Heart right ventricle (tissue), 16 donors: ENCODE data around the gene PLA2G4B. TPM values are rescaled to one million over a fixed set of nuclear protein-coding genes. Genes with fewer than 3 reads are reported as not detected.
A peak's percentile ranks its signal among the peaks of the same experiment; 100 is the strongest.

ENCODE experiments used
- ATAC-seq, 8 donors: fragments of 200-7000 bp; cut with Tn5 transposase; one replicate each; pipeline ENCODE4 v1.9.1; 2020; ENCODE audit warnings: mild to moderate bottlenecking in 8 of 8, moderate library complexity in 8 of 8, moderate number of reproducible peaks in 1 of 8
- DNase-seq, 2 donors: peaks; one replicate each; pipeline ENCODE4 v3.0.0-alpha.2; 2020
- H3K27ac ChIP-seq, 10 donors: fragments of 200-600 bp; sonication (generic) in 2 of 10; one replicate each; pipeline versions ENCODE4 v1.5.0 to v1.8.0; 2020 to 2022; ENCODE audit warnings: mild to moderate bottlenecking in 3 of 10
- H3K27me3 ChIP-seq, 7 donors: fragments of 200-600 bp; one replicate each; pipeline ENCODE4 v1.8.0; 2021 to 2022; ENCODE audit warnings: mild to moderate bottlenecking in 2 of 7
- H3K36me3 ChIP-seq, 9 donors: fragments of 200-600 bp; sonication (generic) in 1 of 9; one replicate each; pipeline versions ENCODE4 v1.5.0 to v1.8.0; 2020 to 2022; ENCODE audit warnings: mild to moderate bottlenecking in 2 of 9
- H3K4me1 ChIP-seq, 9 donors: fragments of 200-600 bp; sonication (generic) in 1 of 9; one replicate each; pipeline versions ENCODE4 v1.5.0 to v1.8.0; 2020 to 2022; ENCODE audit warnings: mild to moderate bottlenecking in 4 of 9
- H3K4me3 ChIP-seq, 10 donors: fragments of 200-600 bp; sonication (generic) in 2 of 10; one replicate each; pipeline versions ENCODE4 v1.5.0 to v1.8.0; 2020 to 2022; ENCODE audit warnings: mild to moderate bottlenecking in 7 of 10, moderate library complexity in 2 of 10
- H3K9me3 ChIP-seq, 11 donors: fragments of 200-600 bp in 10 of 11; sonication (generic) in 2 of 11; one replicate each; pipeline versions ENCODE4 v1.5.0 to v1.8.0; 2013 to 2022; ENCODE audit warnings: mild to moderate bottlenecking in 2 of 11, control low read depth in 1 of 11, moderate library complexity in 1 of 11
- CTCF ChIP-seq, 9 donors: fragments of 200-600 bp; sonication (generic) in 2 of 9; IDR thresholded peaks; one replicate each; pipeline versions ENCODE4 v1.5.0 to v1.8.0; 2021 to 2022; ENCODE audit warnings: antibody characterized with exemption in 9 of 9, mild to moderate bottlenecking in 5 of 9, moderate library complexity in 1 of 9
- WGBS, 2 donors: extraction: QIAGEN DNeasy Blood & Tissue Kit; methylation state at CpG; one replicate each; pipeline ENCODE4 v1.1.7; 2013; ENCODE audit warnings: inconsistent platforms in 1 of 2; 5-methylcytosine and 5-hydroxymethylcytosine counted together
- intact Hi-C, 10 donors: fragments of 100-400 bp; cut with DNase I; formaldehyde crosslinking; loops; one replicate each; pipeline versions ENCODE4 v1.11.1 to v1.14.2; 2022
- polyA plus RNA-seq, 2 donors: library from polyadenylated mRNA; stranded (reverse); fragments of 200-250 nt; gene quantifications; one replicate each; pipeline ENCODE4 v1.2.3, GENCODE V29; 2013
- total RNA-seq, 10 donors: library from RNA; stranded (reverse); fragmentation: NEBNext Ultra II Directional in 3 of 10; extraction: Animal tissue kit (Norgen Biotek cat#: 25700) in 3 of 10; gene quantifications; one replicate each; pipeline versions ENCODE4 v1.2.1 to v1.2.4, GENCODE V29; 2021 to 2023
- donor health status: Arrhythmogenic right ventricular cardiomyopathy.
- donor health status: ischemic (EF 13 %, LVEDD 7.1; RV severe dilation, severe dysfunction).
- donor health status: healthy with polysubstance abuse.
- donor health status: DM: no; HTN: yes; CAD: no.
- donor health status: DM: no; HTN: no; CAD: no.
- donor health status: ischemic (EF 25% LVEDD 6.9; RV normal size, moderate dysfunction).
- donor health status: ischemic (EF 25% LVEDD 5.7; RV mildly dilated, moderate dysfunction).
- donor health status: healthy.
- donor health status: DM: yes; HTN: yes; CAD: no.
- donor health status: Ischemic cardiomyopathy.
- donor health status: ischemic (EF 35%, LVEDD 5.7; RV mildly dilated, moderate dysfunction).
- donor health status: nonischemic (EF 11% LVEDD 7.7; RV severe dilation, severe dysfunction).
- donor health status: DM: yes; HTN: yes; CAD: no.
- donor health status: PGD.
- donor health status: ischemic (EF 29% LVEDD 5.4; RV normal size, mild dysfunction).
- donor health status: nonischemic (EF 23%, LVEDD 6.1; RV moderate dilation, normal function).

Gene PLA2G4B
- total and polyA plus RNA-seq, 12 donors = 1.6 to 16.0 (median 3.2) TPM

DNA sequence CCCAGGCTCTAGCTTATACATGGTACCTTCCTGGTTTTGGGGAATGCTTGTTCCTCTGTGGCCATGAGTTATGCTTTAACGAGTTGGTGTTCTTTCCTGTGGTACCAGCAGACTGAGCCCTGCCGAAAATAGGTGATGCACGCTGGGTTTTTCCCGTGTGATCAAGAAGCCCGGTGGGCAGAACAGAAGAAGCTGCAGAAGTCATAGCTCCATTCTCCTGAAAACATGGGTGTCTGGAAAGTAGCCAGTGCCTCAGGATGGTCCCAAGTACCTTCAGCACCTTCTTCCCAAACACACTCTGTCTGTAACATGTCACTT lies 39.2 kb upstream of the PLA2G4B start:
- 85 to 88% methylated on average over 5 of the region's 5 CpGs for WGBS, 2 donors
- Histone ChIP-seq H3K27ac (no peak overlapping the region), H3K9me3 (no peaks in the 10 kb centered on the region), H3K4me3 (no peak overlapping the region), H3K36me3 (peaks cover 0 to 31% (median 8%) of the 10 kb centered on the region in 9 donors), H3K27me3 (no peaks in the 10 kb centered on the region), H3K4me1 (peaks cover 2 to 35% (median 18%) of the 10 kb centered on the region in 9 donors)
- DNase-seq (no peak), ATAC-seq (no peak)
- intact Hi-C loops = loop anchor here in 1 of 10 donors (10.0 kb wide), 1 partner anchor 175 kb away; the partner anchor contains the start of gene EHD4
- no peak for TF ChIP-seq CTCF (IDR thresholded peaks at IDR 0.05)

GRCh38 chr15:41801185-41801584 lies 37.5 kb upstream of the PLA2G4B start:
- Histone ChIP-seq H3K4me1 (peaks cover 0 to 35% (median 14%) of the 10 kb centered on the region in 9 donors), H3K36me3 (peaks cover 0 to 31% (median 8%) of the 10 kb centered on the region in 9 donors), H3K27ac (no peak overlapping the region), H3K9me3 (no peaks in the 10 kb centered on the region), H3K27me3 (no peaks in the 10 kb centered on the region), H3K4me3 (no peak overlapping the region)
- TF ChIP-seq CTCF (IDR thresholded peaks at IDR 0.05) = no peak
- no peak for DNase-seq
- intact Hi-C loops = loop anchor here in 1 of 10 donors (10.0 kb wide), 1 partner anchor 196 kb away; no protein-coding TSS in a partner anchor
- no peak for ATAC-seq
- WGBS, 2 donors = 89 to 90% methylated on average over 3 of the region's 3 CpGs

DNA sequence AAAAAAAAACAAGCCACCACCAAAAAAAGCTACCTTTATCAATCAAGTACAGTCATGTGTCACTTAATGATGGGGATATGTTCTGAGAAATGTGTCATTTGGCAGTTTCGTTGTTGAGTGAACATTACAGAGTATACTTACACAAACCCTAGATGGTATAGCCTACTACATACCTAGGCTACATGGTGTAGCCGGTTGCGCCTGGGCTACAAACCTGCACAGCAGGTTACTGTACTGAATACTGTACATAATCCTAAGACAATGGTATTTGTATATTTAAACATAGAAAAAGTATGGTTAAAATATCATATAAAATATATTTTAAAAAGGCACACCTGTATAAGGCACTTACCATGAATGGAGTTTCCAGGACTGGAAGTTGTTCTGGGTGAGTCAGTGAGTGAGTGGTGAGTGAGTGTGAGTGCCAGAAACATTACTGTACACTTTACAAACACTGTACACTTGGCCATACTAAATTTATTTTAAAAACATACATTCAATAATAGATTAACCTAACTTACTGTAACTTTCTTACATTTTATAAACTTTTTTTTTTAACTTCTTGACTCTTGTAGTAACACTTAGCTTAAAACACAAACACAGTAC lies 36.7 kb upstream of the PLA2G4B start:
- intact Hi-C loops = loop anchor here in 1 of 10 donors (10.0 kb wide), 1 partner anchor 197 kb away; no protein-coding TSS in a partner anchor
- peaks cover 0 to 31% (median 8%) of the 10 kb centered on the region in 9 donors for H3K36me3 ChIP-seq
- 94 to 95% methylated on average over 3 of the region's 3 CpGs for WGBS, 2 donors
- no peaks in the 10 kb centered on the region for H3K27me3 ChIP-seq
- peaks cover 0 to 35% (median 8%) of the 10 kb centered on the region in 9 donors for H3K4me1 ChIP-seq
- no peaks in the 10 kb centered on the region for H3K9me3 ChIP-seq
- DNase-seq = no peak
- no peak for ATAC-seq
- TF ChIP-seq CTCF (IDR thresholded peaks at IDR 0.05) = no peak
- H3K27ac ChIP-seq = no peak overlapping the region
- no peak overlapping the region for H3K4me3 ChIP-seq

- peaks cover 0 to 27% (median 3%) of the 10 kb centered on the region in 9 donors for H3K4me1 ChIP-seq
- no peak overlapping the region for H3K27ac ChIP-seq
- peak in 2 of 8 donors; percentile 13 to 18 for ATAC-seq
- no peak for TF ChIP-seq CTCF (IDR thresholded peaks at IDR 0.05)
- H3K4me3 ChIP-seq = no peak overlapping the region
- intact Hi-C loops = loop anchor here in 1 of 10 donors (10.0 kb wide), 1 partner anchor 200 kb away; no protein-coding TSS in a partner anchor
- peaks cover 0 to 30% (median 8%) of the 10 kb centered on the region in 9 donors for H3K36me3 ChIP-seq
- H3K9me3 ChIP-seq = no peaks in the 10 kb centered on the region
- no peak for DNase-seq
- no peaks in the 10 kb centered on the region for H3K27me3 ChIP-seq
- WGBS, 2 donors = 96 to 98% methylated on average over 2 of the region's 2 CpGs
Observed at GRCh38 chr15:41804361-41804760, 34.3 kb upstream of the PLA2G4B start.
